ENCODE results near the gene PTPN6.

DNA sequence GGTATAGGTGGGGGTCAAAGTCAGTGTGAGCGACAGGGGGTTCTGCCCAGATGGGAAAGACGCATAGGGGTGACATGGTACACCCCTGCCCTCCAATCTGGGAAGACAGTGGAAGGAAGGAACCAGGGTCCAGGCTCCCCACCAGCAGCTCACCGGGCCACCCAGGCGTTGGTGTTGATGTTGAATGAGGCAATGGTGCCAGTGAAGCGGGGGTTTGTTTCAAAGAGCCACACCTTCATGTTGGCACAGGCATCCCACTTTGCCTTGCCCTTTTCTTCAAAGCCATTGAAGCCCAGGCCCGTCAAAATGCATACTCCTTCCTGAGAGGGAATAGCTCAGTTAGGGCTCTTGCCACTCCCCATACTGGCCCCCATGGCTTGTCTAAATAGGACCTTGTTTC is 27.0 kb downstream of the PTPN6 start:
- TF ChIP-seq, protein P1, sequence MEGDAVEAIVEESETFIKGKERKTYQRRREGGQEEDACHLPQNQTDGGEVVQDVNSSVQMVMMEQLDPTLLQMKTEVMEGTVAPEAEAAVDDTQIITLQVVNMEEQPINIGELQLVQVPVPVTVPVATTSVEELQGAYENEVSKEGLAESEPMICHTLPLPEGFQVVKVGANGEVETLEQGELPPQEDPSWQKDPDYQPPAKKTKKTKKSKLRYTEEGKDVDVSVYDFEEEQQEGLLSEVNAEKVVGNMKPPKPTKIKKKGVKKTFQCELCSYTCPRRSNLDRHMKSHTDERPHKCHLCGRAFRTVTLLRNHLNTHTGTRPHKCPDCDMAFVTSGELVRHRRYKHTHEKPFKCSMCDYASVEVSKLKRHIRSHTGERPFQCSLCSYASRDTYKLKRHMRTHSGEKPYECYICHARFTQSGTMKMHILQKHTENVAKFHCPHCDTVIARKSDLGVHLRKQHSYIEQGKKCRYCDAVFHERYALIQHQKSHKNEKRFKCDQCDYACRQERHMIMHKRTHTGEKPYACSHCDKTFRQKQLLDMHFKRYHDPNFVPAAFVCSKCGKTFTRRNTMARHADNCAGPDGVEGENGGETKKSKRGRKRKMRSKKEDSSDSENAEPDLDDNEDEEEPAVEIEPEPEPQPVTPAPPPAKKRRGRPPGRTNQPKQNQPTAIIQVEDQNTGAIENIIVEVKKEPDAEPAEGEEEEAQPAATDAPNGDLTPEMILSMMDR (IDR thresholded peaks at IDR 0.05; ENCODE audit: low read length), result no peak
- TF ChIP-seq EZH2 (optimal IDR thresholded peaks at IDR 0.05; ENCODE audit: low read depth, low read length) (no peak), EZH2phosphoT487 (IDR thresholded peaks at IDR 0.05; ENCODE audit: low read length) (no peak)
